RCC 7860 (cell line): Measurements from ENCODE around the gene ASGR2.
"Not testable (repeated sequence)": the region's sequence is repeated elsewhere in the genome, so short reads cannot be mapped to it uniquely, and the experiment has no call there.

ENCODE experiments used
- DNase-seq: peaks from one replicate; pipeline ENCODE4 v3.0.0-alpha.2; 2015; ENCODE audit warnings: low spot score
- FAIRE-seq: peaks from 2 replicates; lab custom pipeline; 2012; peaks lifted over from hg19 to GRCh38; lab: Jason Lieb, UNC

The ASGR2 gene, protein sequence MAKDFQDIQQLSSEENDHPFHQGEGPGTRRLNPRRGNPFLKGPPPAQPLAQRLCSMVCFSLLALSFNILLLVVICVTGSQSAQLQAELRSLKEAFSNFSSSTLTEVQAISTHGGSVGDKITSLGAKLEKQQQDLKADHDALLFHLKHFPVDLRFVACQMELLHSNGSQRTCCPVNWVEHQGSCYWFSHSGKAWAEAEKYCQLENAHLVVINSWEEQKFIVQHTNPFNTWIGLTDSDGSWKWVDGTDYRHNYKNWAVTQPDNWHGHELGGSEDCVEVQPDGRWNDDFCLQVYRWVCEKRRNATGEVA

DNA sequence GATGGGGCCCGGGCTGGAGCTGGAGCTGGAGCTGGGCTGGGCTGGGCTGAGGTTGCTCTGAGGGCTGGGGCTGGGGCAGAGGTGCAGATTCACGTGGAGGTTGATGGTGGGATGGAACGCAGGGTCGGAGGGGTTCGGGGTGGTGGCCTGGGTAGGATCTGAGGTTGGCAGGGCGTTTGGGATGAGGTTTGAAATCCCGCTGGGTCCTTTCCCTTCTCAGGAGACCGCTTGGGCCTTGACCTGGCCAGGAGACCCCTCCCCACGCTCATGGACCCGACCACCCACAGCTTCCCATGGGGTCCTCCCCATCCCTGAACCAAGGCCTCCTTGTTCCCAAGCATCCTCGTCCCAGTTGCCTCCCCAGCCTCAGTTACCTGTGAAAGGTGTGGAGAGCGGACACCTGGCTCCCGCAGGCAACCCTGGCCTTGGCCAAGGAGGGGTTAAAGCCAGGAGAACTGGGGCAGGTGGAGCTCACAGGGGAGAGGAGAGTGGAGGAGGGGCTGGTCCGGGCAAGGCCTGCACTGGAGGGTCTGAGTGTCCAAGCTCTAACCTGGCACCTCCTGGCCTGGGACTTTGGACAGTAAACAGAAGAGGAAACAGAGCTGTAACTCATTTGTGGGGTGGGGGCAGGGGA lies at the start of gene ASGR2:
TSS of gene ASGR2 (minus strand) at position 582 of the 634 bp plus-strand sequence. CDS start 582 bp downstream, outside the sequence.
- no peak for FAIRE-seq
- DNase-seq = no peak

DNA sequence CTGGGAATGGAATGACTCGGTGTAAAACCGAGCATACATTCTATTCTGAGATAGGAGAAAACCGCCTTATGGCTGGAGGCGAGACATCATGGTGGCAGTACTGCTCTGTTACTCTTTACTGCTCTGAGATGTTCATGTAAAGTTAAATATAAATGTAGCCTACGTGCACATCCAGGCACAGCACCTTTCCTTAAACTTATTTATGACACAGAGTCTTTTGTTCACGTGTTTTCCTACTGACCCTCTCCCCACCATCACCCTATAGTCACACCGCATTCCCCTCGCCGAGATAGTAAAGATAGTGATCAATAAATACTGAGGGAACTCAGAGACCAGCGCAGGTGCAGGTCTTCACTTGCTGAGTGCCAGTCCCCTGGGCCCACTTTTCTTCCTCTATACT lies 44.9 kb upstream of the ASGR2 start:
- FAIRE-seq, DNase-seq: not testable (repeated sequence)

DNA sequence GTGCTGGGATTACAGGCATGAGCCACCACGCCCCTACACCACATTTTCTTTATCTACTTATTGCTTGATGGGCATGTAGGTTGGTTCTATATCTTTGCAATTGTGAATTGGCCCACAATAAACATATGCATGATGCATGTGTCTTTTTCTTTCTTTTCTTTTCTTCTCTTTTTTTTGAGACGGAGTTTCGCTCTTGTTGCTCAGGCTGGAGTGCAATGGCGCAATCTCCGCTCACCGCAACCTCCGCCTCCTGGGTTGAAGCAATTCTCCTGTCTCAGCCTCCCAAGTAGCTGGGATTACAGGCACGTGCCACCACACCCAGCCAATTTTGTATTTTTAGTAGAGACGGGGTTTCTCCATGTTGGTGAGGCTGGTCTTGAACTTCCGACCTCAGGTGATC lies 43.8 kb upstream of the ASGR2 start:
- FAIRE-seq = not testable (repeated sequence)

DNA sequence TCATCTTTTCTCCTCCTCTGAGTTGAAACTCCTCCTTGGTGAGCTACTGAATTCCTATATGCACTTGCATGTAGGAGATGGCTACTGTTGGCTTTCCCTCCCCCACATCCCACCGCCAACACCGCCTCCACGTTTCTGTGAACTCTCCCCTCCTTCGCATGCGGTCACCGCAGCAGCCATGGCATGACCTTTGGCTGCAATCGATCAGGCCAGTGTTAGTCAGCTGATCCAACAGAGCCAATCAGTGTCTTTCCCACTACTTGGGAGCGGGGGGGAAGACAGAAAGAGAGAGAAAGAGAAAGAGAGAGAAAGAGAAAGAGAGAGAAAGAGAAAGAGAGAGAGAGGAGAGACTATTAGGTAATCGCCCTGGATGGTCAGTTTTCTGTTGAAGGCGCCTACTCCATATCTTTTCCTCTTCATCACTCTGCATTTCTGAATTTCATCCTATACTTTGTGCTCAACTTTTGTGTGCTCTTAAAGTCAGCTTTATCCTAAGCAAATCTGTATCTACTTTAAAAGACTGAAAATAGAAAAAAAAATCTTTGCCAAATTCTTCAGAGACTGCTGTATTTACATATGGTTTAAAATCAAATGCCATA lies 41.8 kb upstream of the ASGR2 start:
- FAIRE-seq (no peak), DNase-seq (no peak)

More for the DNA sequence above, 43.8 kb upstream of the ASGR2 start:
- DNase-seq = not testable (repeated sequence)

DNA sequence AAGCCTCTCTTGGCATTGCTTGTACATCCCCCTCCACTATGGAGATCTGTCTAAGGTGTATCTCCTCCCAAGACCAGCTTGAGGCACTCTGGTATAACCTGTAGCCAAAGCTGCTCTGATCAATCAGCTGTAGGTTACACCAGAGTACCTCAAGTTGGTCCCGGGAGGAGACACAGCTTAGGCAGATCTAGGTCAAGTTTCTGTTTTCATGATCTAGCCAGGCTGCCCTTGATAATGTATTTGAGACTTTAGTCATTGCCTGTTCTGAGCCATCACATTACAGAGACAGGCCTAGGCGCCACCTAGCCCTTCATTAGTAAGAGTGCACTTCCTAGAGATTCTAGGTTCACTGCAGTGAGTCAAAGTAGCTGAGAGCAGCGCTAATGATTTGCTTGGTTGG lies 33.1 kb upstream of the ASGR2 start:
- FAIRE-seq = no peak
- no peak for DNase-seq

DNA sequence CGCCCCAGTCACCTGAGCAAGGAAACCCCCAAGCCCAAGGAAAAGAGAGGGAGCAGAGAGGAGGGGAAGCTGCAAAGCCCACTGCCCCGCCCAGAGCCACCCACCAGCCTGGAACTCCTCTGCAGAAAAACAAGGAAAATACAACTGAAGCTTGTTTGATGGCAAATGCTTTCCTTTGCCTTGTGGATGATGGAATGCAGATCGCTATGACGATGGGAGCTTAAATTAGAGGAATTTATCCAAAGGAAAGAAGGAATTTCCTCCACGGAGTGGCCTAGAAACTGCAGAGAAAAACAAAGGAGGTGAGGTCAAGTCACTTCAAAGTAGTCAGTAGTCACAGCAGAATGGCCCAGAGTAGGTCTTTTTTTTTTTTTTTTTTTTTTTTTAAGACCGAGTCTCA lies 31.5 kb upstream of the ASGR2 start:
- FAIRE-seq (no peak), DNase-seq (no peak)

DNA sequence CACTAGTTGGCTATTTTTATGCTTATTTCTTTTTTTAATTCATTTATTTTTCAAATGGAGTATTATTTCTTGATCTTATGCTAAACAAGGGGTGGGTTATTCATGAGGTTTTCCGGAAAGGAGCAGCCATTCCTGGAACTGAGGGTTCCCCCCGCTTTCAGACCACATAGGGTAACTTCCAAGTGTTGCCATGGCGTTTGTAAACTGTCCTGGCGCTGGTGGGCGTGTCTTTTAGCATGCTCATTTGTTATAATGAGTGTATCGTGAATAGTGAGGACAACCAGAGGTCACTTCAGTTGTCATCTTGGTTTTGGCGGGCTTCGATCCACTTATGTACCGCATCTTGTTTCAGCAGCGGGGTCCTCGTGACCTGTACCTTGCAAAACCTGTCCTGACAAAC lies 29.6 kb upstream of the ASGR2 start:
- FAIRE-seq (no peak), DNase-seq (no peak)

DNA sequence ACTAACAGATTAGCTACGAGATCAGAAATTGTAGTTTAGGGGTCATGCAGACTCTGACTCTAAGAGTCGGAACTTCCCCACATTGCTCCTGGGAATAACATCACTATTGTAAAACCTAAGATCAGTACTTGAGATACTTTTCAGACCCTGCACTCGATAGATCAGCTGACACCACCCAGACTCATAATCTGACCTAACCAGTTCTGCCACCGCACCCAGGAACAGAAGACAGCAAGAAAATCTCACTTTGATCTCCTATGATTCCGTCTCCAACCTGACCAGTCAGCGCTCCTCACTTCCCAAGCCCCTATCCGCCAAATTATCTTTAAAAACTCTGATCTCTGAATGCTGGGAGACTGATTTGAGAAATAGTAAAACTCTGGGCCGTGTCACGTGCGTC lies 27.2 kb upstream of the ASGR2 start:
- DNase-seq (no peak), FAIRE-seq (no peak)

DNA sequence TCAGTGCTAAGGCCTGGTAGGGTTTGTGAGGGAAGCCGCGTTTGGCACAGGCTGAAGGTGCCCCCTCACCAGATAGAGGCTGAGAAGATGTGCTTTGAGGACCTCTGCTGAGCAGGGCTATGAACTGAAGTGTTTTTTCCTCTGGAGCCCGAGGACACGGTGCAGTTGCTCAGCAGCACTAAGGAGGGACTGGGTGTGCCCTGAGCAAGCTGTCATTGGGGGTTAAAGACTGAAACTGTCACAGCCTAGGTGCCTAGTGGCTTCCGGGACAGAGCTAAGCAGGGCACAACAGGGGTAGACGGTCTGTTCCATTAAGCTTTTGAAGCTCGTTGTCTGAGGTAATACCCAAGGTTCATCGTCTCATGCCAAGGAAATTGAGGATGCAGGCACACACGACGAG lies 24.8 kb upstream of the ASGR2 start:
- FAIRE-seq (no peak), DNase-seq (no peak)

DNA sequence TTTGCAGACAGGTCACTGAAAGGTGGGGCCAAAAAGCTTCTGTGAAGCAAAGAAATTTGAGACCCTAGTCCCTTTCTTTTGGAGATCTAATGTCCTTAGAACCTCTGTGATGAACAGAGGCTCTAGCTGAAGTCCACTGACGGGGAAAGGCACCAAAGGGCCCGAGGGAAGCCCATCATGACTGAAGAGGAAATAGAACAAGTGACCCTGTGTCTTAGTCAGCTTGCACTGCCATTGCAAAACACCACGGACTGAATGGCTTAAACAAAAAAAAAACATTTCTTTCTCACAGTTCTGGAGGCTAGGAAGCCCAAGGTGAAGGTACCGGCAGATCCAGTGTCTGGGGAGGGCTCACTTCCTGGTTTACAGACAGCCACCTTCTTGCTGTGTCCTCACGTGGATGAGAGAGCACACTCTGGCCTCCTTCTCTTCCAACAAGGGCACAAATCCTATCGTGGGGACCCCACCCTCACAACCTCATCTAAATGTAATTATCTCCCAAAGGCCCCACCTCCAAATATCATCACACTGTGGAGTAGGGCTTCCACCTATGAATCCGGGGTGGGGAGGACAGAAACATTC lies 24.3 kb upstream of the ASGR2 start:
- FAIRE-seq = no peak

DNA sequence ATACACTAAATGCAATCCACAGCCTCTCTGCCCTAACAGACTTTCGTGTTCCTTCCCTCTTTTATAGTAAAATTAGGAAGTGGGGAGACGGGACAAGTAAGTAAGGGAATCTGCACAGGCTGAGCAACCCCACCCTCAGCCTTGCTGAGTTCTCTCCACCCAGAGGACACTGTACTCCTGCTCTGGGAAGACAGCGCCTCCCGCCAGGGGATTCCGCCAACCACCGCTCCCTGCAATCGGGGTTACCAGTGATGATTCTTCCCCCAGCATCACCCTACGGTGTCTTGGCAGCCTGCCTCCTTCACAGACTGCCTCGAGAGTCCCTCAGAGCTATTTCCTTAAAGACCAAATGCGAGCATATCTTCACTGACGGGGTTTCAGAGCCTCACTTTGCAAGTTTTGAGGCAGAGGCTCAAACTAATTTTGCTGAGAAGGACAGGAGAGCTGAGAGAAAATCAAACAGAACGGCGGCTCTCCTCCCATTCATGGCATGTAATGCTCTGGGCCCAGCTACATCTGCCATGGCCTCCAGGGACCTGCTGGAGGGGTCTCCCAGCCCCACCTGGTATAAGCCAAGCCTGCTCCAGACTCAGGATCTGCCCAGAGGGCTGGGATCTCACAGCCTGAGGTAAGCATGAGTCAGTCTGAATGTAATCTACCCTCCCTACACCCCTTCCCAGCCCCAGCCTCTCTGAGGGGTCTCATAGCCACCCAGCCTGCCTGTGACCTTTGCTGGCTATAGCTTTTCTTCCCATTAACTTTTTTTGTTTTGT lies 22.7 kb upstream of the ASGR2 start:
- DNase-seq (no peak), FAIRE-seq (no peak)

More for the DNA sequence above, 24.3 kb upstream of the ASGR2 start:
- DNase-seq = no peak

DNA sequence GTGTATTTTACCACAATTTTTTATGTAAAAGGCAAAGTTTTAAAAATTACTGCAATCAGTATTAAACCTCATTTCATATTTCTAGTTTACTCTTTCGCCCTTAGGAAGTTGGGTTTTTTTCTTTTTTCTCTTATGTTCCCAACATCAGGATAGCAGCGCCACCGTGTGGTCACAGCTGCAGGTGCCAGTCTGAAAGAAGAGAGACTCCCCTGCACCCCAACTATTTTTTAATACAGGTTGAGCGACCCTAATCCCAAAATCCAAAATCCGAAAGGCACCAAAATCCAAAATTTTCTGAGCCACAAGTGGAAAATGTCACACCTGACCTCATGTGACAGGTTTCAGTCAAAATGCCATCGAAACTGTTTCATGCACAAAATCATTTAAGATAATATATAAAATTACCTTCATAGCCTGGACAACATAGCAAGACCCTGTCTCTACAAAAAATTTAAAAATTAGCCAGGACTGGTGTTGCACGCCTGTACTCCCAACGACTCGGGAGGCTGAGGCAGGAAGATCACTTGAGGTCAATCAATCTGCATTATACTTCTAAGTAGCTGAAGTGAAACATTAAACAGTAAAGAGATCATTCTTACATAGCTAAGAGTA lies 21.8 kb upstream of the ASGR2 start:
- FAIRE-seq (peak; percentile 22), DNase-seq (peak; percentile 18)

DNA sequence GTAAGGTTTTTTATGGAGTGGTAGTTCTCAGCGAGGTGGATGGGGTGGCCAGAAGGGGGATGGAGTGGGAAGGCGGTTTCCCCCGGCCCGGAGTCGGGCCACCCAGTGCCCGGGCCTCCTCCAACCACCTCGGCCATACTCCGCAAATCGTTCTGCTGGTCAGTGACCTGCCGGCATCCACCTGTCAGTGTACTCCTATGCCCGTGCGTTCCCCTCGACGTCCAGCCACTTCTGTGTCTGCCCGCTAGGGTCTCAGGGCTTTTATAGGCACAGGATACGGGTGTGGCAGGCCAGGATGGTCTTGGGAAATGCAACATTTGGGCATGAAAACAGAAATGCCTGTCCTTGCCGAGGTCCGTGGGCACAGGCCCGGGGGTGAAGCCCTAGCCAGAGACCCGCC lies 19.3 kb upstream of the ASGR2 start:
- FAIRE-seq (no peak), DNase-seq (no peak)

DNA sequence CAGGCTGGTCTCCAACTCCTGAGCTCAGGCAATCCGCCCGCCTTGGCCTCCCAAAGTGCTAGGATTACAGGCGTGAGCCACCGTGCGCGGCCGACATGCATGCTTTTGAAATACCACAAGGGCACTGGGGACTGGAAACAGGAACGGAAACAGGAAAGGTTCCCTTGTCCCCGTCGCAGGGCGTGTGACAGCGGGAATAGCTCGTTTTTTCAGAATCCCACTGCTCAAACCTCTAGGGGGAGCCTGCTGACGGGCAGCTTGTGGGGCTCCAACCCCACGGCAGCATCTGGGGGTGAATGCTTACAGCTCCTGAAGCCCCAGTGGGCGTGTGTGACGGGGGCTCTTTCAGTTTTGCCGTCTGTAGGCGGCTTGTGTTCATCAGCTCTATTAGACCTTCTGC lies 18.8 kb upstream of the ASGR2 start:
- DNase-seq = no peak
- FAIRE-seq = no peak

DNA sequence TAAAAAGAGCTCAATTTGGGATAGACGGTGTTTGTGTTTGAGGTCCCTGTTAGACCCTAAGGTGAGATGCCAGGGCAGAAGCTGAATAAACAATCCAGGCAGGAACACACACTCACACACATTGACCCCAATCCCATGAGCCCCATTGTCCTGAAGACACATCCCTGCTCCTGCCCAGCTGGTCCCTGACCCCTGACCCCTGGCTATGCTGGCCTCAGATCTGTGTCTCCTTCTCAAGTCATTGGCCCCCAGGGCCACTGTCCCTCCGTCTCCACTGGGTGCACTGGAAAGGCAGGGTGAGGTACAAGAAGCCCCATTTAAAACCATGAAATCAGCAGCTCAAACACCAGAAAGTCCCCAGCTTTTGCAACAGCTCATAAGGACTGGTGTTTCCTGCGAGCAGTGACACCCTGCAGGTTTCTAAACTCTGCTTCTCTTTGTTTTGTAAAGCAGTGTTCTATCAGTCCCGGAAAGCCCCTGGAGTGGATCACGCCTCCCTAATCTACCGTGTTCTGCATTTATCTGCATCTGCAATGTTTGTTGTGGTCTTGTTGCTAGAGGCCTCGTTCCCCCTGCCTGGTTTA lies 18.0 kb upstream of the ASGR2 start:
- FAIRE-seq (no peak), DNase-seq (no peak)

DNA sequence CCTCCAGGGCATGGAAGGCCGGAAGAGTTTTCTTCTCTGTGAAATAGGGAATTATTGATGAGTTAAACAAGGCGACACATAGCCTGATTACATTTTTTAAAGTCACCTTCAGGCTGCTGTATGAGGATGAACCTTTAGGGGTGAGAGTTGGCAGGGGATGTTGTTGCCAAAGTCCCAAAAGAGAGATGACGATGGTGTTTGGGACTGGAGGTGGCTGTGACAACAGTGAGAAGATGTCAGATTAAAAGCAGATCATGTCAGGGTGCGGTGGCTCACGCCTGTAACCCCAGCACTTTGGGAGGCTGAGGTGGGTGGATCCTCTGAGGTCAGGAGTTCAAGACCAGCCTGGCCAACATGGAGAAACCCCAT lies 16.8 kb upstream of the ASGR2 start:
- FAIRE-seq (no peak), DNase-seq (no peak)

DNA sequence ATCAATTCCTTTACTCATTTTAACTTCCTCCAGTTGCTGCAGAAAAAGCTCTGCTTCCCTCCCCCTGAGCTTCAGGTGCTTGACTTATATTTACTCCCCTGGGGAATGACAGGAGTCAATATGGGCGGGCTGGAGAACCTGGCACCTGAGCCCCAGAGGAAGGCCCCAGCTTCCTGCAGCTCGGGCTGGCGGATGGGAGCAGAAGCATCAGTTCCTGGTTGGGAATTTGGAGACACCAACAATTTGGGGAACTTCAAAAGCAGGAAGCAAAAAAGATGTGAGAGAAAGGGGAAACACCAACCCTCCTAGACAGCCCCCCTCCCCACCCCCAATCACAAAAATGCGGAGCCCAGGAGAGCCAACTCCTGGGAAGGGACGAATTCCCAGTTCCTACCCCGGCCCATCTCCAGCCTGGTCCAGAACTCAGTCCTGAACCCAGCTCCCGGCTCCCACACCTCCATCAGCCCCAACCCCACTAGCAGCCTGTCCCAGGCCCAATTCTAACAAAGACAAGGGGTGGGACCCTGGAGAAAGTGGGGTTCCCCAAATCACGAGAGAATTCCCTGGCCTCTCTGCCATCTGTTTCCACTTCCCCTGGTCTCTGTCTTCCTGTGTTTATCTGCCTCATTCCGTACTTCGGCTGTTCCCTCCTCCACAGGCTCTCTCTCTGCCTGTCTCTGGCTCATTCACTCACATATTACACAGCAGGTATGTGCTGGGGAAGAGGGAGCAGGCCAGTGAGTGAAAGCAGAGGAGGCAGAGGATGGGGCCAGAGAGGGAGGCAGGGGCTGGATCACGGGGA lies 16.2 kb upstream of the ASGR2 start:
- no peak for FAIRE-seq
- DNase-seq = no peak

DNA sequence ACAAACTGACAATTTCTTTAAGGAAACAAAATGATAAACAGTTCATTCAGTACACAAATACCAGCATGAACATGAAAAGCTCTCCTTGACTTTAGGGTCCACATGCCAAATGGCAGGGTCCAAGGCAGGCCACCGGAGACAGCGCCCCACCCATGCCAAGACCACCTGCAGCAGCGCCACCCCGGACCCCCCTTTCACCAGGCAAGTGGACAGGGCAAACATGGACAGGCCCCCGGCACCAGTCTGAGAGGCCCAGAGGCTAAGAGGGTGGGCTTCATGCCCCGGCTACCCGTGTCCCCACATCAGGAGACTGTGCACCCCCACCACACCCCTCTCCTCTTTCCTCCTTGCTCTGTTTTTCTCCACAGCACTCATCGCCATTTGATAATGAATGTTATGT lies 14.7 kb upstream of the ASGR2 start:
- FAIRE-seq = no peak
- no peak for DNase-seq

DNA sequence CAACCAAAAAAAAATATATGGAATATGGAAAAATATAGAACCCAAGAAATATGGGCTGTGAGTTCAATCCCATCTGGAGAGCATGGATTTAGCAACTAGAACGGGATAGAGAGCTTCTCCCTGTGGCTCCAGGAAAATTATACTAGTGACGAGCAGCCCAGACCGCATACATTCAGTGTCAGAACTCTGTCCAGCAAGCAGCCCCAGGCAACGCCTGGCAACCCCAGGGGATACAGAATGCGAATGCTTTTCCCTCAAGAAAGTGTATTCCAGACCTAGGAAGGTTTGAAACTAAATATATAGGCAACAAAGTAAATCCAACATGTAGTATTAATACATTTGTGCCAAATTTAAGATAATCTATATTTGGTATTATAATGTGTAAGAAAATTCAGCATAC lies 13.5 kb upstream of the ASGR2 start:
- FAIRE-seq (no peak), DNase-seq (no peak)

DNA sequence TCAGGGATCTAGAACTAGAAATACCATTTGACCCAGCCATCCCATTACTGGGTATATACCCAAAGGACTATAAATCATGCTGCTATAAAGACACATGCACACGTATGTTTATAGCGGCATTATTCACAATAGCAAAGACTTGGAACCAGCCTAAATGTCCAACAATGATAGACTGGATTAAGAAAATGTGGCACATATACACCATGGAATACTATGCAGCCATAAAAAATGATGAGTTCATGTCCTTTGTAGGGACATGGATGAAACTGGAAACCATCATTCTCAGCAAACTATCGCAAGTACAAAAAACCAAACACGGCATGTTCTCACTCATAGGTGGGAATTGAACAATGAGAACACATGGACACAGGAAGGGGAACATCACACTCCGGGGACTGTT lies 12.9 kb upstream of the ASGR2 start:
- not testable (repeated sequence) for DNase-seq, FAIRE-seq
